ENCODE data around the gene AVPR2.

AVPR2 gene

DNA sequence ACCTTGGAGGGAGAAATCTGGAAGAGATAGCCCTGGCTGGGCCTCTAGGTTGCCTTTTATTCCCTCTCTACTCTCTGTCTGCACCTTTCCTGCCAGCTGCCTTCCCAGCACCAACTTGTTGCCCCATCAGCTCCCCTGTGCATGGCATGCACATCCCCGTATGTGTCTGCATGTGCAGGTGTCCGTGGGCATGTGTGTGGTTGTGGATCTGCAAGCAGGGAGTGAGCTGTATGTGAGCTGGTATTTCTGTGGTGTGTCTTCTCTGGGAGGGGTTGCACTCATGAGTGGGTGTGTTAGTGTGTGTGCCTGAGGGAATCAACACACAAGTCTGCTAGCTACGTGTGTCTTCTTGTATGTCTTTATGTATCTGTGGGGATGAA lies 28.4 kb upstream of the AVPR2 start:
- Histone ChIP-seq H3K36me3 (ENCODE audit: insufficient read depth, low read length) (no peaks in the 10 kb centered on the region), H3K9ac (ENCODE audit: low read depth, low read length) (no peak overlapping the region), H3K4me1 (ENCODE audit: insufficient read depth, low read length) (peaks cover 32% of the 10 kb centered on the region), H3K9me3 (ENCODE audit: control insufficient read depth, insufficient read depth, low read length) (no peaks in the 10 kb centered on the region)

DNA sequence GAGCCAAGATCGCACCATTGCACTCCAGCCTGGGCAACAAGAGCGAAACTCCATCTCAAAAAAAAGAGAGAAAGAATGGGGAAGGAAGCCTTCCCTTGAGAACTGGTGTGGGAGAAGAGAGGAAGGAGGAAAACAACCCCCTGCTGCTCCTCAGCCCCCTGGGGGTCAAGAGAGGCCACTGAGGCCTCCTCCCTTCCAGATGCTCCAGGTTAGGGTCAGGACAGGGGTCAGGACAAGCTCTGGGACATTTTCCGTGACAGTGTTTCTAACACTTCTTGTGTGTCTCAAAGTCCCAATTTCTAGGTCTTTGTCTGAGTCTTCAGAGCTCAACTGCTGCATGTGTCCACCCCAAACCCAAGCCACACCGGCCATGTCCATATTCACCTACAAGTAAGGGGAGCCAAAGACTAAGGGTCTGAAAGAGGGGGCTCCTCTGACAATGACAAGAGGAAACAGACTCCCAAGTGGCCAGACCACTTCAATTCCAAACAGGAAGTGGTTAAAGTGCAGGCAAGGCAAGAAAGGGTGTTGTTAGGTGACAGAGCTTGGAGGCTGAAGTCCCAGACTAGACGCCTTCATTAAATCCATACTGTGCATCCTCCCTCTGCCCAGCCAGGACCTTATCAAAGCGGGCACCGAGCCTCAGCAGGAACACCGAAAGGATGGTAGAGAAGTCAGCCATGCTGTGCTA lies 26.8 kb upstream of the AVPR2 start:
- H3K9me3 ChIP-seq (ENCODE audit: control insufficient read depth, insufficient read depth, low read length) = no peaks in the 10 kb centered on the region
- no peak overlapping the region for H3K9ac ChIP-seq (ENCODE audit: low read depth, low read length)
- H3K4me1 ChIP-seq (ENCODE audit: insufficient read depth, low read length) = peaks cover 45% of the 10 kb centered on the region
- H3K36me3 ChIP-seq (ENCODE audit: insufficient read depth, low read length) = no peaks in the 10 kb centered on the region

DNA sequence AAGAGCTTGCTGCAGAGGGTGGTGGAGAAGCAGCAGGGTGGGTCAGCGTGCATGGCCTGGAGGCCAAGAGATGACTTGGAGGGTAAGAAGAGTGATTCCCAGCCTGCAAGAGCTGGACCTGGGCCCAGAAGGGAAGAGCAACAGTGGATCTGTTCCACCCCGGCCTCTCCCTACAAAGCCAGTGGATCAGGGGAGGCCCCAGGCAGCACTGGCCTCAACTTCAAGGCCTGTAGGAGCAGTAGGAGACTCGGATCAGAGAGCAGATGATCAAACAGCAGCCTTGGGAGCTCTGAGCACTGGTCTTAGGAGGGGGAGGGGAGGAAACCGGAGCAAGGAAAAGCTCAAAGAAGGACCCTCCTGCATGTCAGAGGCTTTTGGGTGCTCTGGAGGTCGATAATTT lies 26.1 kb upstream of the AVPR2 start:
- no peaks in the 10 kb centered on the region for H3K9me3 ChIP-seq (ENCODE audit: control insufficient read depth, insufficient read depth, low read length)

DNA sequence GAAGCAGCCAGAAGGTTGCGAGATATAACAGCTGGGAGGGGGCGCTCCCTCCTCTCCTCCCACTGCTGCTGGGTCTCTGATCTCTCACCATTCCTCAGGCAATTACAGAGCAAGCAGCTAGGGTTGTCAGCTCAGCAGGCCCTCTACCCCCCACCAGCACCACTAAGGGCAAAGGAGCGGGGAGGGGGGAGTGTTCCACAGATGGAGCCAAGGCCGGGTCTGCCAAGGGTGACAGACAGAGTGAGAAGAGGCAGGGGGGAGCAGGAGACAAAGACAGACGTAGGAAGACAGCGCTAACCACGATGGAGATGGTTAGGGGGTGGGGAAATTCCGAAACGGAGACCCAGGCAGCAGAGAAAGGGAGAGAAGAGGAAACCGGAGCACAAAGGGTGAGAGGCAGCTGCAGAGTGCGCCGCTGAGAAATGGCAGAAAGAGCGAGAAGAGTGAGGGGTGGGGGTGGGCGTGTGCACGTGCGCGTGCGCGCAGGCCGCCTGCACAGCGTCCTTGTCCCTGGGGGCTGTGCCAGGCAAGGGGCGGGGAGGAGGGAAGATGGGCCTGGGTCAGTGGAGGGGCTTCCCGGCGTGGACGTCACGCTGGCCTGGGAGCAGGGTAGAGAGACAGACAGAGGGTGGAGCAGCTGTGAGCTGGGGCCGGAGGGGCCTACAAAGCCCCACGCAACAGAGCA lies 25.4 kb upstream of the AVPR2 start:
- Histone ChIP-seq H3K36me3 (ENCODE audit: insufficient read depth, low read length) (no peaks in the 10 kb centered on the region), H3K9ac (ENCODE audit: low read depth, low read length) (peak overlapping the region; percentile 30; the same call in 1 of the 2 replicates), H3K4me1 (ENCODE audit: insufficient read depth, low read length) (peaks cover 55% of the 10 kb centered on the region), H3K9me3 (ENCODE audit: control insufficient read depth, insufficient read depth, low read length) (no peaks in the 10 kb centered on the region)

More for the DNA sequence above, 26.1 kb upstream of the AVPR2 start:
- H3K4me1 ChIP-seq (ENCODE audit: insufficient read depth, low read length) = peaks cover 48% of the 10 kb centered on the region
- no peaks in the 10 kb centered on the region for H3K36me3 ChIP-seq (ENCODE audit: insufficient read depth, low read length)
- no peak overlapping the region for H3K9ac ChIP-seq (ENCODE audit: low read depth, low read length)

DNA sequence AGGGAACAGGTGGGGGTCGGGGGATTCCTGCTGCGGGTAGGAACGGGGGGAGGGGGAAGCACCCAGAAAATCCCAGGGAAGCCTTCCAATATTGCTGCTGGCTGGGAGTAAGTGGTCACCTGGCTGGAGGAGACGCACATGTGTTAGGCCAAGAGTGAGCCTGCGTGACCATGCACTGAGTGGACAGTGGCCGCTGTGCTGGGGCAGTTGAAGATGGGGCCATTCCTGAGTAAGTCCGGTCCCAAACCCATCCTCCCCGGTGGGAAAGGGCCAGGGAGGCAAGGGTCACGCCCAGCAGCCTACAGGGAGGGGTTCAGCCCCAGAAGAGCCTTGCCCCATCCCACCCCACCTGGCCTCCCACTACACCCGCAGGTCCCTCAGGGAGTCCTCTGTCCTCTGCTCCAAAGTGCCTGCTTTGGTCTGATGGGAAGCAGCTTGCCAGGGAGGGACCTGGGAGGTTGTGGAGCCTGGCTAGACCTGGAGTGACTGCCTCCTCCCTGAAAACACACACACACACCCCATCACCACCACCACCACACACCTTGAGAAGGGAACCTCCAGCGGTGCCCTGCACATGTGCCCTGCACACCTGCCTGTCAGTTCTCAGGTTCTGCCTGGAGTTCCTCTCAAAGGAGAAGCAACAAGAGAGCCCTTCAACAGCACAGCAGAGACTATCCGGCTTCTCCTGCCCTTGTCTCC lies 24.6 kb upstream of the AVPR2 start:
- H3K9ac ChIP-seq (ENCODE audit: low read depth, low read length) = no peak overlapping the region
- H3K9me3 ChIP-seq (ENCODE audit: control insufficient read depth, insufficient read depth, low read length) = no peaks in the 10 kb centered on the region
- no peaks in the 10 kb centered on the region for H3K36me3 ChIP-seq (ENCODE audit: insufficient read depth, low read length)
- peaks cover 59% of the 10 kb centered on the region for H3K4me1 ChIP-seq (ENCODE audit: insufficient read depth, low read length)

DNA sequence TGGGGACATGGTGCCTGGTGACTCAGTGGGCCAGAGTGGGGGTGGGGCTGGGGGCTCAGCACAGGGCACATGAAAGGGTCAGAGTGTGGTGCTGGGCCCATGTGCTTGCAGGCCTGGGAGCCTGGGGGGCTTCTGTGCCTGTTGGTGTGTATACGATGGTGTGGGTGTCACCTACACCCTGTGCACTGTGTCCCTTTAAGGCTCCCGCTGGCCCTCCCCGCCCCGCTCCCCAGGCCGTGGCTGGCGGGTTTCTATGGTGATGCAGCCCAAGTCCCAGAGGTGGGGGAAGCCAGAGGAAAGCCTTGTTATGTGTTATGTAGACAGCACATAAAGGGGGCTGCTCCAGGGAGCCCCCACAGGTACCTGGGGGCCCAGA lies 24.0 kb upstream of the AVPR2 start:
- Histone ChIP-seq H3K9me3 (ENCODE audit: control insufficient read depth, insufficient read depth, low read length) (no peaks in the 10 kb centered on the region), H3K4me1 (ENCODE audit: insufficient read depth, low read length) (peaks cover 60% of the 10 kb centered on the region), H3K9ac (ENCODE audit: low read depth, low read length) (no peak overlapping the region), H3K36me3 (ENCODE audit: insufficient read depth, low read length) (no peaks in the 10 kb centered on the region)

DNA sequence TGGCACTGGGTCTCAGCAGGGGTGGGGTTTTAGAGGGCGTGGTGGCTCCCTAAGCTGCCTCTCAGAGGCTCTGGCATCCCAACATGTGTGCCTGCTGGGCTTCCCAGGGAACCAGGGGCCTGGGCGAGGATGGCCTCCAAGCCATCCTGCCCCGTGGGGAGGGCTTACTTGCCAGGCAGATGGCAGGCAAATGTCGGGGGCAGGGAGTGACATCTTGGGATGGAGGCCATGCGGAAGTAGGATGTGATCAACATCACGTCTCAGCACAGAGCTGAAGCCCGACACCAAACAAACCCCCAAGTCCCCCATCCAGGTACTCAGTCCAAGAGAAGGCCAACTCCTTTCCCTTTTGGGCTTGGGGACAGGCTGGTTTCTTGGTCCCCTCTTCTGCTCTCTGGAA lies 23.2 kb upstream of the AVPR2 start:
- no peak overlapping the region for H3K9ac ChIP-seq (ENCODE audit: low read depth, low read length)

DNA sequence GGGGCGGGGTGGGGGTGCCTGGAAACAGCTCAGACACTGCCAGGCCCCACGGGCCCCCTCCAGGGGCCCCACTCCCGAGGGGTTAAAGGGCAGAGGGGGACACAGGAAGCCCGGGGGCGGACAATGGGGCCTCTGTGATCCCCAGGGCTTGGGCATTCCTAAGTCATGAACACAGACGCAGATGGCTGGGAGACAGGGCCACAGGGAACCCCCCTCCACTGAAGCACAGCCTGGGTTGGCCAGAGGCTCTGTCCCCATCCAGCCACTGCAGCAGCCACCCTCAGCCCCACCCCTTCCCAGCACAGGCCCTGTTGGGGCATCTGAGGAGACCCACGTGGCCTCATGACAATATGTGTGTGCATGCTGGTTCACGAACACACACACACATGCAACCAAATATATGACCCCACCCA lies 22.4 kb upstream of the AVPR2 start:
- Histone ChIP-seq H3K36me3 (ENCODE audit: insufficient read depth, low read length) (no peaks in the 10 kb centered on the region), H3K9ac (ENCODE audit: low read depth, low read length) (no peak overlapping the region), H3K4me1 (ENCODE audit: insufficient read depth, low read length) (peaks cover 59% of the 10 kb centered on the region), H3K9me3 (ENCODE audit: control insufficient read depth, insufficient read depth, low read length) (no peaks in the 10 kb centered on the region)

More for the DNA sequence above, 23.2 kb upstream of the AVPR2 start:
- no peaks in the 10 kb centered on the region for H3K36me3 ChIP-seq (ENCODE audit: insufficient read depth, low read length)
- peaks cover 57% of the 10 kb centered on the region for H3K4me1 ChIP-seq (ENCODE audit: insufficient read depth, low read length)
- H3K9me3 ChIP-seq (ENCODE audit: control insufficient read depth, insufficient read depth, low read length) = no peaks in the 10 kb centered on the region

DNA sequence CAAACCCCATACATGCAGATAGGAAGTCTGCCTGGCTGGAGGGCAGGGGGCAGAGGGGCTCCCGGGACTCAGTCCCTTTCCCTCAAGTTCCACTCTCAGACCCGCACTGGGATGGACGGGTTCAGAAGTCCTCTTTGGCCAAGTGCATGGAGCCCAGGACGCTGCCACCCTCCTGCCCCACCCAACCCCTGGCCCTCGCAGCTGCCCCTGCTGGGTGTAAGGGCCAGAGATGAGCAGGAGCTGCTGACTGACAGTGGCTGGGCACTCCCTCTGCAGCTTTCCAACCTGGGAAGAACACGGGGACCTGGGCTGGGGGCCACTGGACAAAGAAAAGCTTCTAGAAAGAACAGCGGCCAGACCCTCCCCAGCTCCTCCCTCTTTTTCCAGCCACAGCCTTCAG lies 21.9 kb upstream of the AVPR2 start:
- Histone ChIP-seq H3K4me1 (ENCODE audit: insufficient read depth, low read length) (peaks cover 63% of the 10 kb centered on the region), H3K9ac (ENCODE audit: low read depth, low read length) (no peak overlapping the region), H3K9me3 (ENCODE audit: control insufficient read depth, insufficient read depth, low read length) (no peaks in the 10 kb centered on the region), H3K36me3 (ENCODE audit: insufficient read depth, low read length) (no peaks in the 10 kb centered on the region)

DNA sequence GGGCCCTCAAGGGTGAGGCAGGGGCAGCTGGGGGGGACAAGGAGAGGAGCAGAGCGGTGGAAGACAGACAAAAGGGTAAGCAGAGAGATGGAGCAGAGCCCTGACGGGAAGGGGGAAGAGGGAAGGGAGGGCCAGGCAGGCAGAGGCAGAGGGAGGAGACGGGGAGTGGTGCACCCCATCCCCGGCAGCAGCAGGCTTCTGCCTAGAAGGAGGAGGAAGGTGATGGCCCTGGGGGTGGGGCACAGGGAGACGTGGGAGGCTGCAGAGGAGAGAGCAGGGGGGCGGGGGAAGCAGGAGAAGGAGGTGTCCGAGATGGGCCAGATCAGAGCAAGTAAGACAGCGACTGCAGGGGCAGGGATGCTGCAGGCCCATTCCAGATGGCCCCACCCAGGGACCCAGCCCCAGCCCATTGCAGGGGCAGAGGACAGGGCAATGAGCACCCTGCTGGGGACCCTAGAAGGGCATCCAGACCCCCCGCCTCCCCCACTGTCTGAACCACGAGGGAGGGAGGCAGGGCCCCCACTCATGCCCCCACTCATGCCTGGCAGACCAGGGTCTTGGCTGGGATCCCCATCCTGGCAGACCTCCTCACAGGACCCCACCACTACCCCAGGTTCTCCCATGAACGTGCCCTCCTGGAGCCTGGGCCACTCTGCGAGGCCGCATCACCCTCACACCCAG lies 21.2 kb upstream of the AVPR2 start:
- H3K4me1 ChIP-seq (ENCODE audit: insufficient read depth, low read length) = peaks cover 58% of the 10 kb centered on the region
- H3K9ac ChIP-seq (ENCODE audit: low read depth, low read length) = no peak overlapping the region
- H3K36me3 ChIP-seq (ENCODE audit: insufficient read depth, low read length) = no peaks in the 10 kb centered on the region
- H3K9me3 ChIP-seq (ENCODE audit: control insufficient read depth, insufficient read depth, low read length) = no peaks in the 10 kb centered on the region

DNA sequence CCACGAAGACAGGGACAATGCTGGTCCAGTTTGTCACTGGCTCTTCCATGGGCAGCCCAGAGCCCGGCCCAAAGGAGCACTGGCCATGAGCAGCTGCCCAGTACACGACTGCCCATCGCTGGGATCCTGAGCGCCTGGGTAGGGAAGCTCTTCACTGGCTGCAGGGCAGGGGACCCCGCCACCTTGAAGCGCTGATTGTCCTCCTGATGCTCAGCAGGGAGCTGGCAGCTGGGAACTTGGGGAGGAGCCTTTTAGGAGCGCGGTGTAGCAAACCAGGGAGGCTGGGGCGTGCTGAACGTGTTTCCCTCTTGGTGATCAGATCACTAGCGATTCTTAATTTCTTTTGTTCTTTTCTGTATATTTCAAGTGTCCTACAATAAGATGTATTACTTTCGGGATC lies 20.3 kb upstream of the AVPR2 start:
- H3K36me3 ChIP-seq (ENCODE audit: insufficient read depth, low read length) = no peaks in the 10 kb centered on the region
- H3K9me3 ChIP-seq (ENCODE audit: control insufficient read depth, insufficient read depth, low read length) = no peaks in the 10 kb centered on the region
- H3K4me1 ChIP-seq (ENCODE audit: insufficient read depth, low read length) = peaks cover 55% of the 10 kb centered on the region
- H3K9ac ChIP-seq (ENCODE audit: low read depth, low read length) = no peak overlapping the region

DNA sequence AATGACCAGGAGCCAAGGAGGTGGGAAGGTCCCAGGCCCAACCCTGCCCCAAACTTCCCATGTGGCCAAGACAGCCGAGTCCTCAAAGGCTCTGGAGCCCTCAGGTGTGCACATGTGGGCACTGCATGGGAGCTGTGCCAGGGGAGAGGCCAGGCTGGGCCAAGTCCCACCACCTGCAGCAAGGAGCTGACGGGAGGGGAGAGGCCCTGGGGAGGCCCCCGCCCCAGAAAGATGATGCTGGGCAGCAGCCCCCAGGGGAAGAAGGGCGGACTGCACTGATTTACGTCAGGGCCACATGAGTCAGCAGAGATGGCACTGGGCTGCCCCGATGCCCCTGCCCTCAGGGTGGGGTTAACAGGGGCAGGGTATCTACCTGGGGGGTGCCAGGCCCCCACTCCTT lies 19.9 kb upstream of the AVPR2 start:
- Histone ChIP-seq H3K9ac (ENCODE audit: low read depth, low read length) (peak overlapping the region; percentile 63; the same call in 1 of the 2 replicates), H3K9me3 (ENCODE audit: control insufficient read depth, insufficient read depth, low read length) (no peaks in the 10 kb centered on the region), H3K36me3 (ENCODE audit: insufficient read depth, low read length) (no peaks in the 10 kb centered on the region), H3K4me1 (ENCODE audit: insufficient read depth, low read length) (peaks cover 55% of the 10 kb centered on the region)

DNA sequence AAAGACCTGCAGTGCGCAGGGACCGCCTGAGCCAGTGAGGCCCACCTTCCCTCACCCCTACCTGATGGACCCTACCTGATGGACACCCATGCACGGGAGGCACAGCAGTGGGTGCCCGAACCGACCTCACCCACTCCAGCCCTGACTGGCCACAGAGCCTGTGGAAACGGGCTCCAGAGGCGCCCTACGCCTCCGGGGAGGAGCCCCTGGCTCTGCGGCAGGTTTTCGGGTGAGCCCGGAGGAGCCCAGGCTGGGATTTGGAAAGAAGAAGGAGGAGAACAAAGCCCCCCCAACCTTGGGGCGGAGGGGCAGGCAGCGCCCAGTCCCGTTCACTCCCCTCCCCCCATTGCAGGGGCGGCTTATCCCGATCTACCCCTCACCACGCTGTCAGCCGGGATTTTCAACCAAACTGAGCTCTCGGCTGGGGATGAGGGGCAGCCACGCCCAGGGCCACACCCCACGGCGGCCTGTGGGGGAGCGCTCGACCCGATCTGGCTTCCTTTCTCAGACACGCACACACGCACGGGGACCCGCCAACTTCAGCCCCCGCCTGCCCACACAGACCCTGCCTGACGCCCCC lies 19.2 kb upstream of the AVPR2 start:
- Histone ChIP-seq H3K36me3 (ENCODE audit: insufficient read depth, low read length) (no peaks in the 10 kb centered on the region), H3K9ac (ENCODE audit: low read depth, low read length) (peak overlapping the region; percentile 63), H3K9me3 (ENCODE audit: control insufficient read depth, insufficient read depth, low read length) (no peaks in the 10 kb centered on the region), H3K4me1 (ENCODE audit: insufficient read depth, low read length) (peaks cover 52% of the 10 kb centered on the region)
